K562 (cell line): ENCODE results near the gene TRAPPC2B. TPM values are rescaled to one million over a fixed set of nuclear protein-coding genes. Genes with fewer than 3 reads are reported as not detected.

Source experiments
- CCAR2 ChIP-seq: fragments of 200-400 bp; formaldehyde crosslinking; IDR thresholded peaks from 2 replicates; pipeline ENCODE4 v1.6.1; 2017; ENCODE audit warnings: mild to moderate bottlenecking, low read depth, low read length
- E2F3 ChIP-seq: fragments of 250-450 bp; sonication (Bioruptor Pico); IDR thresholded peaks from 2 replicates; pipeline ENCODE4 v1.4.0; 2020; ENCODE audit warnings: mild to moderate bottlenecking
- EGR1 ChIP-seq: fragments of 450-650 bp; conservative IDR thresholded peaks from 2 replicates; pipeline ENCODE4 v1.6.1; 2017; ENCODE audit warnings: mild to moderate bottlenecking
- ELK1 ChIP-seq: sonication (generic); formaldehyde crosslinking; IDR thresholded peaks from 2 replicates; pipeline ENCODE4 v1.8.1; 2022; ENCODE audit warnings: missing genetic modification reagents
- ELK3 ChIP-seq: fragments of 450-650 bp; formaldehyde crosslinking; IDR thresholded peaks from 2 replicates; pipeline ENCODE4 v1.4.0; 2020; ENCODE audit warnings: mild to moderate bottlenecking
- ESRRB ChIP-seq: fragments of 250-450 bp; sonication (Bioruptor Pico); IDR thresholded peaks from 2 replicates; pipeline ENCODE4 v1.5.0; 2020; ENCODE audit warnings: mild to moderate bottlenecking, moderate library complexity, borderline replicate concordance
- FUS ChIP-seq: fragments of 200-400 bp; formaldehyde crosslinking; optimal IDR thresholded peaks from 2 replicates; pipeline ENCODE3; 2017; ENCODE audit warnings: low read depth, low read length
- HMG20B ChIP-seq: fragments of 250-450 bp; sonication (Bioruptor Pico); IDR thresholded peaks from 2 replicates; pipeline ENCODE4 v1.5.0; 2021; ENCODE audit warnings: mild to moderate bottlenecking
- KHSRP ChIP-seq: fragments of 450-650 bp; IDR thresholded peaks from 2 replicates; pipeline ENCODE4 v1.6.1; 2017
- KLF10 ChIP-seq: fragments of 250-450 bp; sonication (Bioruptor Pico); IDR thresholded peaks from 2 replicates; pipeline ENCODE4 v1.6.1; 2021; ENCODE audit warnings: matching md5 sums
- MAFG ChIP-seq: fragments of 450-650 bp; conservative IDR thresholded peaks from 2 replicates; pipeline ENCODE4 v1.6.1; 2016; ENCODE audit warnings: missing genetic modification characterization, missing compliant biosample characterization
- MAZ ChIP-seq, 2 experiments: fragments of 450-650 bp in 1 of 2; sonication (generic) in 1 of 2; formaldehyde crosslinking; IDR thresholded peaks in 1 of 2; conservative IDR thresholded peaks in 1 of 2; 2 replicates each; pipeline versions ENCODE4 v1.4.0 to v1.5.0; 2020; ENCODE audit warnings: mild to moderate bottlenecking in 1 of 2, missing genetic modification reagents in 1 of 2
- MED1 ChIP-seq: sonication (generic); formaldehyde crosslinking; IDR thresholded peaks from 2 replicates; pipeline ENCODE4 v1.8.1; 2023; ENCODE audit warnings: missing genetic modification reagents, borderline replicate concordance
- MTA2 ChIP-seq: fragments of 450-650 bp; IDR thresholded peaks from 2 replicates; pipeline ENCODE4 v1.6.1; 2016; ENCODE audit warnings: low read depth
- PHTF2 ChIP-seq: fragments of 250-450 bp; sonication (Bioruptor Pico); IDR thresholded peaks from 2 replicates; pipeline ENCODE4 v1.5.0; 2021; ENCODE audit warnings: mild to moderate bottlenecking
- SOX6 ChIP-seq: fragments of 450-650 bp; IDR thresholded peaks from 2 replicates; pipeline ENCODE4 v1.6.1; 2014; ENCODE audit warnings: mild to moderate bottlenecking
- ZNF395 ChIP-seq: fragments of 200-800 bp; sonication (Bioruptor generic); IDR thresholded peaks from 2 replicates; pipeline ENCODE4 v1.6.1; 2017; ENCODE audit warnings: missing genetic modification characterization, missing compliant biosample characterization
- ZNF79 ChIP-seq: fragments of 250-450 bp; sonication (Bioruptor Pico); IDR thresholded peaks from 2 replicates; pipeline ENCODE4 v1.4.0; 2020; ENCODE audit warnings: low read depth, mild to moderate bottlenecking, moderate library complexity
- polyA plus RNA-seq, 8 experiments: library from polyadenylated mRNA; depleted of rRNA in 4 of 8; stranded (reverse) in 5 of 8; unstranded in 3 of 8; fragments of >200 nt; fragmentation: Nextera tagmentation in 2 of 8; fragmentation: Illumina TruSeq in 1 of 8; extraction: Ambion mirVana in 2 of 8; extraction: Trizol in 1 of 8; gene quantifications; 2 replicates each; pipeline versions ENCODE4 v1.2.1 to v1.2.3, GENCODE V29; 2011 to 2014; ENCODE audit warnings: inconsistent platforms in 1 of 8, missing spikeins in 1 of 8
- total RNA-seq, 7 experiments: library from RNA; depleted of rRNA in 6 of 7; stranded (reverse); fragments of >200 nt in 6 of 7; fragmentation: Illumina TruSeq in 2 of 7; extraction: Trizol in 2 of 7; gene quantifications; 2 replicates each; pipeline versions ENCODE4 v1.2.1 to v1.2.3, GENCODE V29; 2011 to 2021; ENCODE audit warnings: low replicate concordance in 1 of 7
- TF ChIP-seq, protein P1 (sequence below): fragments of 250-450 bp; sonication (Bioruptor Pico); IDR thresholded peaks from 2 replicates; pipeline ENCODE4 v1.5.0; 2020; ENCODE audit warnings: mild to moderate bottlenecking, borderline replicate concordance
- TF ChIP-seq, protein P2 (sequence below): fragments of 250-450 bp; sonication (Bioruptor Pico); IDR thresholded peaks from 2 replicates; pipeline ENCODE4 v1.4.0; 2020; ENCODE audit warnings: mild to moderate bottlenecking

Gene TRAPPC2B
- total and polyA plus RNA-seq, 9 of the 15 experiments (the other 6 are each of a cell fraction or from before 2014, with no cell fraction given), result 2.2 to 20.4 (median 4.6) TPM

DNA sequence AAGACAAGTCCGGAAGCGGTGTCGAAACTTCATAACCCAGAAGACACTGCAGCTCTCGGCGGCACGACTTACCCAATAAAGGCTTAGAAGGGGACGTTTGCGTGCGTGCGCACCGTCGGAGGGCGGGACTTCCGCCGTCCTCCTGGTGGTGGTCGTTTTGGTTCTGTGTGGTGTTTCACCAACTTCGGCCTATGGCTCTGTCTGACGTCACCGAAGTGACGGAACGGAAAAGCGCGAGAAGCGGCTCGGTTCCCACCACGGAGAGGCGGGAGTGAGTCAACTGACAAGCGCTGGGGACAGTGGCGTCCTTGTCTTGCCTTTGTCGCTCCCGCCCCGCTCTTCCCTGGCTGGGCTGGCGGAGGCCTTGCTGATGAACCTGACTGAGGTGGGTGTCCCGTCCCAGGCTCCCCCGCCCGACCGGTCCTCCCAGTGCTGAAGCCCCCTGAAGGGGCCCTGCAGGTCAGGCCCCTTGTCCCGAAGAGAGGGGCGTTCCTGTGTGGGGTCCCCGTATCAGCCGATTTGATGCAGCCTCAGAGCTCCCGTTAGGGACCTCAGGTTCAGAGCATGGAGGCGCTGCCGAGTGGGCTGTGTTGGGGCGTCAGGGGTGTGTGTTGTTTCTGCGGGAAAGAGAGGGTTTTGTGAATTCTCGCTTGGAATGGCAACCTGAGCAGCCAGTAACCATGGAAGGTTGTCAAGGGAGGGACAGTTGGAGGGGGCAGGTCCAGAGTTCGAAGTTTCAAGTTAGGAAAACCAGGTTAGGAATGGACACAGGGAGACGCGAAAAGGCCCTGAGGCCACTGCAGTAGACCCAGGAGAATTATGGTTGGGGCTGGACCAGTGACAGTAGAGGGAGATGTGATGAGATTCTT, 26.6 kb downstream of the TRAPPC2B start, which contains the start of gene ZNF548 (continued):
- TF ChIP-seq, protein P1, sequence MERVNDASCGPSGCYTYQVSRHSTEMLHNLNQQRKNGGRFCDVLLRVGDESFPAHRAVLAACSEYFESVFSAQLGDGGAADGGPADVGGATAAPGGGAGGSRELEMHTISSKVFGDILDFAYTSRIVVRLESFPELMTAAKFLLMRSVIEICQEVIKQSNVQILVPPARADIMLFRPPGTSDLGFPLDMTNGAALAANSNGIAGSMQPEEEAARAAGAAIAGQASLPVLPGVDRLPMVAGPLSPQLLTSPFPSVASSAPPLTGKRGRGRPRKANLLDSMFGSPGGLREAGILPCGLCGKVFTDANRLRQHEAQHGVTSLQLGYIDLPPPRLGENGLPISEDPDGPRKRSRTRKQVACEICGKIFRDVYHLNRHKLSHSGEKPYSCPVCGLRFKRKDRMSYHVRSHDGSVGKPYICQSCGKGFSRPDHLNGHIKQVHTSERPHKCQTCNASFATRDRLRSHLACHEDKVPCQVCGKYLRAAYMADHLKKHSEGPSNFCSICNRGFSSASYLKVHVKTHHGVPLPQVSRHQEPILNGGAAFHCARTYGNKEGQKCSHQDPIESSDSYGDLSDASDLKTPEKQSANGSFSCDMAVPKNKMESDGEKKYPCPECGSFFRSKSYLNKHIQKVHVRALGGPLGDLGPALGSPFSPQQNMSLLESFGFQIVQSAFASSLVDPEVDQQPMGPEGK (CRISPR knock-in tag), result no peak
- TF ChIP-seq ELK1 (no peak), SOX6 (peak; percentile 33; the same call in 1 of the 2 replicates), MAFG (no peak), ELK3 (CRISPR knock-in tag) (no peak), KLF10 (CRISPR knock-in tag) (no peak), PHTF2 (CRISPR knock-in tag) (no peak), ZNF79 (CRISPR knock-in tag) (no peak), MED1 (CRISPR knock-in tag) (no peak), MAZ (CRISPR knock-in tag; conservative IDR thresholded peaks at IDR 0.05 in 1 of 2, IDR thresholded peaks at IDR 0.05 in 1 of 2) (0 out of 4 replicates have a peak, but pooled peaks of 1 of the 2 experiments have one; percentile 35), KHSRP (0 out of 2 replicates have a peak, but pooled peaks have one; percentile 41), HMG20B (CRISPR knock-in tag) (no peak), E2F3 (CRISPR knock-in tag) (no peak), ESRRB (CRISPR knock-in tag) (no peak), EGR1 (peak; percentile 67), FUS (no peak), CCAR2 (no peak), ZNF395 (no peak), MTA2 (no peak)
- TF ChIP-seq, protein P2, sequence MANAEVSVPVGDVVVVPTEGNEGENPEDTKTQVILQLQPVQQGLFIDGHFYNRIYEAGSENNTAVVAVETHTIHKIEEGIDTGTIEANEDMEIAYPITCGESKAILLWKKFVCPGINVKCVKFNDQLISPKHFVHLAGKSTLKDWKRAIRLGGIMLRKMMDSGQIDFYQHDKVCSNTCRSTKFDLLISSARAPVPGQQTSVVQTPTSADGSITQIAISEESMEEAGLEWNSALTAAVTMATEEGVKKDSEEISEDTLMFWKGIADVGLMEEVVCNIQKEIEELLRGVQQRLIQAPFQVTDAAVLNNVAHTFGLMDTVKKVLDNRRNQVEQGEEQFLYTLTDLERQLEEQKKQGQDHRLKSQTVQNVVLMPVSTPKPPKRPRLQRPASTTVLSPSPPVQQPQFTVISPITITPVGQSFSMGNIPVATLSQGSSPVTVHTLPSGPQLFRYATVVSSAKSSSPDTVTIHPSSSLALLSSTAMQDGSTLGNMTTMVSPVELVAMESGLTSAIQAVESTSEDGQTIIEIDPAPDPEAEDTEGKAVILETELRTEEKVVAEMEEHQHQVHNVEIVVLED (CRISPR knock-in tag), result peak; percentile 98
